ENCODE data around the gene ADGRD1.
"Not testable (repeated sequence)": the region's sequence is repeated elsewhere in the genome, so short reads cannot be mapped to it uniquely, and the experiment has no call there.

ADGRD1 gene

DNA sequence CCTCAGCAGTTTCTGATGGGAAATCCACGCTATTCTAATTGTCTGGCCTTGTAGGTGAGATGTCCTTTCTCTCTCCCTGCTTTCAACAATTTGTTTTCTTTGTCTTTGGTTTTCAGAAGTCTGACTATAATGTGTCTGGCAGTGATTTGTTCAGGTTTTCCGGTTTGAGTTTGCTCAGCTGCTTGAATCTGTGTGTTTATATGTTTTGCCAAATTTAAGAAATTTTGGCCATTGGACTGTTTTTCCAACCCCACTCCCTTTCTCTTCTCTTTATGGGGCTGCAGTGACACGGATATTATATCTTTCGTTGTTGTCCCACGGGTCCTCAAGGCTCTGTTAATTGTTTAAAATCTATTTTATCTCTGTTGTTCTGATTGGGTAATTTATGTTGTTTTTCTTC lies 105.0 kb downstream of the ADGRD1 start:
- no peak for FAIRE-seq

DNA sequence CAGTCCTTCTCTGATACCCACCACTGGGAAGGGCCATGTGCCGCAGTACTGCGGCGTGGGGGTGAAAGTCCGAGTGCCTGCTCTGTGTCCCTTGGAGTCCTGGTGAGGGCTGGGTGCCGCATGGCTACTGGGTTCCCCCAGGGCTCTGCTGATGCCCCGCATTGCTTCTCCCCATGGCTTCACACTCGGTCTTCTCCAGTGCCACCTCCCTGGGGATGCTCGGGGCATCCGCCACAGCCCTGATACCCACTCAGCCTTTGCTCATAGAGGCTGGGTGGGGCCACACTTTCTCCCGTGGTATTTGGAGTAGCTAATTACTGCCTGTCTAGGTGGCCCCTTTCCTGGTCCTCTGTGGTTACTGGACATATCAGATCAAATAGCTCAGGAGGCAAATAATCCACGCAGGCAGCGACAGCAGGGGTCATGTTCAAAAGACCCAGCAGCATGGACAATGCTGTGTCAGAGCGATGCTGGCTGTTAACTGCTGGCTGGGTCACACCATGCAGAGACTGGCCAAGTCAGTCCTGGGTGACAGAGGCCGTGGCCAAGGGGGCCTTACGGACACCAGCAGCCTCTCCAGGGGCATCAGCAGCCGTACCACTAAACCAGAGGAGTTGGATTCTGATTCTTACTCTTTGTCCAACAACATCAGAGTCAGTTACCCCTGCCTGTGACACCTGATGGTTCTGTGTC lies 106.5 kb downstream of the ADGRD1 start:
- FAIRE-seq: no peak

DNA sequence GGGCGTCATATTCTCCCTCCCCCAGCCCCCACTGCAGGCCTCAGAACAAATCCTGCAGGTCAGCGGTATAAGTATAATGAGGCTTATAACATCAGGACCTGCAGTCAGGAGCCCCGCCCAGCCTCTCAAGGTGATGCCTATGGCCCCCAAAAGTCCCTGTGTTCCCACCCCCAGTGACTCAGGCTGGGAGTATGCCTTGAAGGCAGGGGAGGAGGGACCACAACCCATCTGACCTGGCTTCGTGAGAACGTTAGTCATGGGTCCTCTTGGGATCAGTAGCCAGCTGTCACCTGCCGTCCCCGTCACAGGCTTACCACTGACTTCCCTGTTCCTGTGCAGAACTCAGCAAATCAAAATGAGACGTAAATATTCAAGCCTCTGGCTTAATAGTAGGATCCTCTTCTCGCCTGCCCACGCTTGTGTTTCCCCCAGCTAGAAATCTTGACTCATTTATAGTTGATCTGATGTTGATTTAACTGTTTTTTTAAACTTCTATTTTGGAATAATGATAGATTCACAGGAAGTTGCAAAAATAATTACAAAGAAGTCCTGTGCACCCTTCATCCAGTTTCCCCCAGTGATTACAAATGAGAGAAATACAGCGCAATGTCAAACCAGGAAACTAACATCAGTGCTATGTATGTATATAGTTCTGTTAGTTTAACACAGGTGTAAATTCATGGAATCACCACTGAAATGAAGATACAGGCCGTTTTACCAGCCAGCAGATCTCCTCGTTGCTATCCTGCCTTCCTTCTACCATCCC lies 107.5 kb downstream of the ADGRD1 start:
- no peak for FAIRE-seq

DNA sequence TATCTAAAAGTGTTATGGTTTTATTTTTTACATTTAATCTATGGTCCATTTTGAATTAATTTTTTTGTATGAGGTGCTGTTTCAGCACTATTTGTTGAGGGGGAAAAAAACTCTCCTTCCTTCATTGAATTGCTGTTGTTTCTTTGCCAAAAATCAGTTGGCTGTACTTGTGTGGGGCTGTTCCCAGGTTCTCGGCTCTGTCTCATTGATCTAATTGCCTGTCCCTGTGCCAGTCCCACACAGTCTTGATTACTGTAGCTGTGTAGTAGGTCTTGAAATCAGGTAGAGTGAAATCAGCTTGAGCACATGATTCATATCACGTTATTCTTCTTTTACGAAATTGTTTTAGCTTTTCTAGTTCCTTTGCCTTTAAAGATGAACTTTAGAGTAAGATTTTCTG lies 109.7 kb downstream of the ADGRD1 start:
- no peak for FAIRE-seq

DNA sequence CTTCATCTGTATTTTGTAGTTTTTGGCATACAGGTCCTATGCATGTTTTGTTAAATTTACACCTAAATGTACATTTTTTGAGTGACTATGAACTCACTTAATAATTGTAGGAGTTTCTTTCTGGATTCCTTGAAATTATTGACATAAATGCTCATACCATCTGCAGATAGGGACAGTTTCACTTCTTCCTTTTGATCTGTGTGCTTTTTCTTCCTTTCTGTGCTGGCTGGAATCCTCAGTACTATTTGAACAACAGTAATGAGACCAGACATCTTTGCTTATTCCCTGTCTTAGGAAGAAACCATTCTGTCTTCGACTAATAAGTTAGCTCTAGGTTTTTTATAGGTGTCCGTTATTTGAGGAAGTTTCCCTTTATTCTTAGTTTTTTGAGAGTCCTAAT lies 110.3 kb downstream of the ADGRD1 start:
- FAIRE-seq: no peak

DNA sequence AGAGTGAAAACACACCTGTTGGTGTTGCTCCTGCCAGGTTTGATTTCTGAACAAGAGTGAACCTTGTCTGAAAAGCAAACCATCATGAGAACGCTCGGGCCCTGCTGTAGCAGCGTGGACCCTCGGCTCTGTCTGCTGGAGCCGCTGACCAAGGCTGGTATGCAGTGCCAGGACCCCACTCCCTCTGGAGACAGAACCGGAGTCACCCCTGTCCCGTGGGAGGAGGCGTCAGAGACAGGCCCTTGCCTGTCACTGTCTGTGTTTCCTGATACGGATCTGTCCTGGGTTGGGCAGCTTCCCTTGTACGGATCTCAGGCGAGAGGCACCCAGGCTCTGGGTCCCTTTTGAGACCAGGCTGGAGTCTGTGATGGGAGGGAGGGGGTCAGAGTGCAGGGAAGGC lies 111.6 kb downstream of the ADGRD1 start:
- no peak for FAIRE-seq

DNA sequence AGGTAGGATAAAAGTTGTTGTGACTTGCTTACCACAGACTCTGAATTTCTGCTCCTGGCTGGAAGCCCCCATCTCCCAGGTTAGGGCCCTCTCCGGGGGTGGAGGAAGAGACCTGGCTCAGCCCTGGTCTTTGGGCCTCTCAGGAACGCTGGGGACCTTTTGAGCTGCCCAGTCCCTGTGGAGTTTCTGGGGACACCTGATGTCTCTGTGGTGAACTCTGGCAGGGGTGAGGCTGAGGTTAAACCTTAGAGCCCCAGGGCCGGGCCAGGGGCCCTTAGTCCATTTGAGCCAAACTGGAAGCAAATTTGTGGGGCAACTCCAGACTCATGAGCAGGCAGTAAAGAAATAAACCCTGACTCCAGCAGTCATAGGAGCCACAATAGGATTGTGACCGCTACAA lies 112.1 kb downstream of the ADGRD1 start:
- no peak for FAIRE-seq

DNA sequence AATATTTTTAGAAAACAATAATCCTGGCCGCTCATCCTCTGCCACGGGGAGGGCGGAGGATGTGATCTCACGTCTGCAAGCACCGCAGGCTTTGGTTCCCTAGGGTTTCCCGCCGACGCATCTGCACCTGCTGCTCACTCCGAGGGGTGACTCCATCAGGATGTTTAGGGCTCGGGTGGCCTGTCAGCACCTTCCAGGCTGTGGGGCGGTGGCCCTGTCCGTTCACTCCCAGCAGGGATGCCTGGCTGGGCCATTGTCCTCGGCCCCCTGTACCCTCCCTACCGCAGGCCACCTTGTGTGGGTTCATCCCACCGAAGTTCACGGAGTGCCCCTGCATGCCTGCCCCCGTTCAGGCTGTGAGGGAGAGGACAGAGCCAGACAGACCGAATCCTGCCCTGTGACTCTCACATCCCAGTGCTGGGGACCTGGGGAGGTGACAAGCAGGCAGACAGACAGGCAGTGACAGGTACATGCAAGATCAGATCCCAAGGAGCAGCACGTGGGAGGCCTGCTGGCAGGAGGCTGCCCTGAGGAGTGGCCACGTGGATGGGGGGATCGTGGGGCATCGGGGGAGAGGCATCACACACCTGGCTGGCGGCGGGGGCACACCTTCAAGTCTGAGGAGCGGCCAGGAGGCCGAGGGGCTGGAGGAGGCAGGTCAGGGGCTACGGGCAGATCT lies 112.6 kb downstream of the ADGRD1 start:
- FAIRE-seq: no peak

DNA sequence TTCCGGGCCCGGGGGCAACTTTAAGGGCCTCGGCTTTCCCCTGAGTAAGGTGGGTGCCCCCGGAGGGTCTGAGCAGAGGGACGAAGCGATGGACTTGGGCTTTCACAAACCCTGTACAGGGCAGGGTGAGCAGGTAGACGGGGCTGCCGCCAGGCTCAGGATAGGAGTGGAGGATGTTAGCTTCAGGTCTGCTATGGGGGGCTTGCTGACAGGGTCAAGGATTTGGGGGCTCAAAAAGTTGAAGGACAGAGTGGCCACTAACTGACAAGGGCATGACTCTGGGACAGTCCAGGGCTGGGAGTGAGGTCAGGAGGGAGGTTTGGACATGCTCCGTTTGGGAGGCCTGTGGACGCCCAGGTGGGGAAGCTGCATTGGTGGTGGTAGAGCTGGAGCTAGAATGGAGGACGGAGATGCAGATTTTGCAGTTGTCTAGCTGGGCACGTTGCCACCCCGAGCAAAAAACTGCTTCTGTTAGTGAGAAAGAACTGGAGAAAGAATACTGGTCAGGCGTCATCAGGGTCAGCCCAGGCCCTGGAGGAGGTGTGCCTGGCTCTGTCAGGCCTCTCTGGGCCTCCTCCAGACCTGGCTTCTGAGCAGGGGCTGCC lies 113.3 kb downstream of the ADGRD1 start:
- no peak for FAIRE-seq

DNA sequence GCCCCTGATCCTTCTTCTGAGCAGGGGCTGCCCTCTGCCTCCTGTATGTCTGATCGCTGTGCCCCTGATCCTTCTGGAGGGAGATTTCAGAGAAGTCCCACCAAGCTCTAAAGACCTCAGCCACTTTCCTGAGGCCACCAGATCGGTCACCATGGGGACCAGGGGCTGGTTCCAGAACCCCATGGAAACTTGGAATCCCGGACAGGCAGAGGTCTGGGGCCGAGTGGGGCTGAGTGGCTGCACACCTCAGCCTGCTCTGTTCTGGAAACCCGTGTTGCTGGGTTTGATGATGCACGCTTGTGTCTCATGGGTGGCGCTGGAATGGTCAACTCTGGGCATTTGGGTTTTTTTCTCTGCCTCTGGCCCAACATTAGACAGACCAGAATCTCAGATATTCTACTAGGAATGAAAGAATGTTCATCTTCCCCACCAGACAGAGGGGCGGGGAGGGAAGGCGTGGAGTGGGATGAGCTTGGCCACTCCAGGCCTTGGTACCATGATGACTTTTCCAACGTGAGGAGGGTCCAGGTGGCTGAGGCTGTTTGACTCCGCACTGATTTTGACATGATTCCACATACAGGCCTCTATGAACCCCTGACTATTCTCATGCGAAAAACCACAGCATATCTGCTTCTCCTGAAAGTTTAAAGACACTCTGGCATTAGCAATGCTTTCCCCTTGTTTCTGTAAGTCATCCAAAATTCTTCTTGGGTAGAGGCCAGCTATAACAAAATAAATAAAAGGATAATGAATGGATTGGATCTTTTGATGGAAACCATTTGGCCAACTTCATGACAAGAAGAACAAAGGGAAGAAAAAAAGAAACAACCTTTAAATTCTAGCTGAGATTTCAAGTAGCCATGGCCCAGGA lies 114.5 kb downstream of the ADGRD1 start:
- FAIRE-seq: no peak

DNA sequence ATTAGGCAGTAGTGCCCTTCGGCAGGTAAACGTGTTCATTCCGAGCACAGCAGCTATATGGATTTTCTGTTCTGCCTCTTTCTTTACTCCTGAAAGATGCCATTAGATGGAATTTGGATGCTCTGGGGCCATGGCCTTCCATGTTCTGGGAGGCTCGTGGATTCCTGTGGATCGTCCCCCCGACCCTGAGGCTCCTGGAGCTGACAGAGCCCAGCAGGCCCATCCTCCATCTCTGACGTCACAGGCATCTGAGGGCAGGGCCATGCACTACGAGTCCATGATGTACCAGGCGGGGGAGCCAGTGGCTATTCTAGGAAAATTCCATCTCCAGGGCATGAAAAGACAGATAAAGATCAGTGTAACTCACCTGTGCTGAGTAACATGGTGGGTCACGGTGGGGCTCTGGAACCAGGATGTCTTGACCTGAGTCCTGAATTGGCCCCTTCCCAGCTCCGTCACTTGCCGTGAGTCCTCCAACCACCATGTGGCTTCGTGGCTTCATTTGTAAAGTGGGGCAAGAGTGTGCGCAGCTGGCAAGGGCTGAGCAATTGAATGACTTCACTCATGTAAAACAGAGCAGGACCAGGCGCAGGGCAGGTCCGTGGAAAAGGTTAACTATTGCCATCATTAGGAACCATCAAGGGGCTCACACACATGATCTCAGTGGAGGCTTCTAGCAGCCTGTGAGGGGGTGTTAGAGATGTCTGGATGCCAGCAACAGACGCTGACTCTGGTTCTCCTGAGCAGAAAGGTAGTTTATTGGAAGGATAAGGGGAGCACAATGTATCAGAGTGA lies 115.4 kb downstream of the ADGRD1 start:
- FAIRE-seq: not testable (repeated sequence)

DNA sequence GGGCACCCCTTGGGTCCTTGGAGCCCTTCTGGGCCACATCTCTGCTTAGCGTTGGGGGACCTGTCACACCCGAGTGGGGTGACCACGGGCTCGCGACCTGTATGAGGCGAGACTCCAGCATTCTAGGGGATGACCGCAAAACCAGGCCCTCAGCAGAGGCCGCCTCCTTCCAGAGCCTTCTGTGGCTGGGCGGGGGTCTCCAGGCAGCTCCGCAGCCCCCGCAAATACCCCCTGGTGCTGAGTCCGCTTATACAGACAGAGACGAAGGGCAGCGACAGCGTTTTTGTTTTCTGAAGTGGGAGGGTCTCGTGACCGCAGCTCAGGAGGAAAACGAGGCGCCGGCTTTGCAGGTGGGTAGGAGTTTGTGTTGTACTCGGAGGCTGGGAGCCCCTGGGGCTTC lies 116.4 kb downstream of the ADGRD1 start:
- FAIRE-seq: not testable (repeated sequence)

DNA sequence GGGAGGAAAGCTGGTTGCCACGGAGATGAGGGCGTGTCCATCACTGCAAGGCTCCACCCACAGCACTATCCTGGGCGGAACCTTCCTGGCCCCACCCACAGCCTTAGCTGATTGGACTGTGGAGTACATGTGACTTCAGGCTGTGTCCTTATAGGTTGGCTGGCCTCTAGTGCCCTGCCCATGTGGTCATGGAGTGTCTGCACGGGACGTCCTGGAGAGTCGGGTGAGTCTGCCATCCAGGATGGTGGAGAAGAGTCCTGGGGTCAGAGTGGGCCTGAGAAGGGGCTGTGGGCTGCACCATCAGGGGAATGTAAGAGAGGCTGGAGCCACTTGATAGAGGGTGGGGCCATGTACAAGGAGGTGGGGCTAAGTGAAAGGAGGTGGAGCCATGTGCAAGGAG lies 117.0 kb downstream of the ADGRD1 start:
- not testable (repeated sequence) for FAIRE-seq

DNA sequence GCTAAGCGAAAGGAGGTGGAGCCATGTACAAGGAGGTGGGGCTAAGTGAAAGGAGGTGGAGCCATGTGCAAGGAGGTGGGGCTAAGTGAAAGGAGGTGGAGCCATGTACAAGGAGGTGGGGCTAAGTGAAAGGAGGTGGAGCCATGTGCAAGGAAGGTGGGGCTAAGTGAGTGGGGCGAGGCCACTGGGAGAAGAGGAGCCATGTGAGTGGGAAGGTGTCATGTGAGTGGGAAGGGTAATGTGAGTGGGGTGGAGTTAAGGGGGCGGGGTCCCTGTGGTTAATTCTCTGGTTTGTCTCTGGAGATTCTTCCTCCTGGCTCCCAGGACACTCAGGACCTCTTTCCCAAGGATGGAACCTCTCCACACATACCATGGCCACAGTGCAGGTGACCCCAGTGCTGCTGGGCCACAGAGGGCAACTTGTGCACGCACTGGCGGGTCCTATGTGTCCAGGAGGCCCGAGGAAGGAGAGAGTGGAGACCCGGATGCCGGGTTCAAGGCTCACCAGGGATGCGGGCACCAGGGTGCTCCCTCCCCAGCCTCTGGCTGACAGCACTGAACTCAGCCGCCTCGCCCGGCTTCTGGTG lies 117.6 kb downstream of the ADGRD1 start:
- FAIRE-seq: not testable (repeated sequence)

DNA sequence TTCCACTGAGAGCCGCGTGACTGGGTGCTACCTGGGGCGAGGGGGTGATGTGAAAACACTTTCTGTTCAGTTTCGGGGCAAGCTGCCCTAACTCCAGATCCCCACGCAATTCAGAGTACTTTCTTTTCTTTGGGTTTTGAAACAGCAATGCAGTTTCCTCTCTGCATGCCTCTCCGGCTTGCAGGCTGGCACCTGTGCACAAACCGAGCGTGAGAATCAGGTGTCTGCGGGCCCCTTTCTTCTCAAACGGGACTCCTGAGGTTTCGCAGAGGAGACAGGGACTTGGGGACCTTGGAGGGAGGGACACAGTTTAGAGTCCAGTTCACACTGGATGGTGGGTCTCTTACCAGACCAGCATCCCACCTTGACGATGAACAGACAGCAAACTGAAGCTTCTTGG lies 118.2 kb downstream of the ADGRD1 start:
- not testable (repeated sequence) for FAIRE-seq

DNA sequence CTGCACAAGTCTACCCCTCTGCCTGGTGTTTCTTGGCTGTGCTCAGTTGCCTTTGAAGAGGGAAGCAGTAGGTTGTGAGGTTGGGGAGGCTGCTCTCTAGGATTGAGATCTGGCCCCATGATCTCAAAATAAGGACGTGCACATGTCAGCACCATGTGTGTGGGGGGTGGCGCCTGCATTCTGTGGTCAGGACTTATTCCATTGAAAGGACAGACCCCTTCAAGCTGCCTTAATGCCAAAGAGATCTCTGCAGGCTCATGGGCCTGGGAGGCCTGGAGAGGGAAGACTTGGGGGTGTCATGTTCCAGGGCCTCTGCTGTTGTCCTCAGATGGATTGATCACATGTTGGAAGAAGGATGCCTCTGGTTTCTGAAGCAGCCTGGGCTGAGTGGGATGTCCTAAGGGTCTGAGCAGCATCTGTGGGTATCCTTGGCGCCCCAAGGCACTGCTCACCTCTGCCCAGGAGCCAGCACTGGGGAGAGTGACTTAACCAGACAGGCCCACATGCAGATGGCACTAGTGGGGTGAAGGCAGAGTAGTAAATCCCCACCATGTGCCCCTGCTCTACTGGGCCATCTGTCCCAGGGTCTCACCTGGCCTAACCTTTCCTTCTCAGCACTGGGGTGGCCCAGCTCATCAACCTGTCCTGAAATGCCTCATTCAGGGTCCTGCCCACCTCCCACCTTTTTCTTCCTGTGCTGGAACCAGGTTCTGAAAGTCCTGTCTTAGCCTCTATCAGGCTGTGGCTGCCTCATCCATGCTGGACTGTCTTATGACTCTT lies 118.9 kb downstream of the ADGRD1 start:
- no peak for FAIRE-seq

DNA sequence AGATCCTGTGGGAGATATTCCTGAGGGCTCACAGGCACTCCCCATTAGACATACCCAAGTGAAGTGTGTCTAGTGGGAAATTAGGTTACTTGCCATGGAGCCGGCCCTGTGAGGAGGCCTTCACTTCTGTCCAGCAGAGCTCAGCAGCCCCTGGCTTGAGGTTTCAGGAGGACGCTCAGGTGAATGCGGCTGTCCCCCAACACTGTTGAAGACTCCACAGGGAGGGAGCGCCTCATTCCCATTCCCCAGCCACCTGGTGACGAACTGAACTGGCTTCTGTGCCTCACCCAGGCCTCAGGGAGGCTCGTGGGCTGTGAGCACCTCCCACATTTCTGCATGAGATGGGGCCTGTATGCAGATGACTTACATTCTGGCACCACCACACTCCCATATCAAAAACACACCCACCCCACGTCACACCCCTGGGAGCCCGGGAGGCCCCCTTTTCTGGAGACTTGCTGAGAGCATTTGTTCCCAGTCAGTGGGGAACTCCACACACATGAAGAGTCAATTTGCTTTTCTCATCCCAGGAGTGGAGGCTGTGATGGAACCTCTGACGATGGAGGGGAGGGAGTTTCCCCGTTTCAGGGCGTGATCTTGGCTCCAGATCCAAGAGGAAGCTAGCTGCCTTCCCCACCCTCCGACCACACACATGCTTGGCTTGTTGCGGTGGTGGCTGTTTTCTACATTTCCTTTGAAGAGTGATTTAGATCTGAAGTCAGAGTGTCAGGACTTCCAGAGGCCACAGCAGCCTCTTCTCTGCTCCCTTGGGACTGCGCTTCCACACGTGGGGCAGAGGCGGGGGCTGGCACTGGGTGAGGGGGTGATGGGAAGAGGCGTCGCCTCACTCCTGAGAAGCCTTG lies 120.7 kb downstream of the ADGRD1 start:
- no peak for FAIRE-seq

DNA sequence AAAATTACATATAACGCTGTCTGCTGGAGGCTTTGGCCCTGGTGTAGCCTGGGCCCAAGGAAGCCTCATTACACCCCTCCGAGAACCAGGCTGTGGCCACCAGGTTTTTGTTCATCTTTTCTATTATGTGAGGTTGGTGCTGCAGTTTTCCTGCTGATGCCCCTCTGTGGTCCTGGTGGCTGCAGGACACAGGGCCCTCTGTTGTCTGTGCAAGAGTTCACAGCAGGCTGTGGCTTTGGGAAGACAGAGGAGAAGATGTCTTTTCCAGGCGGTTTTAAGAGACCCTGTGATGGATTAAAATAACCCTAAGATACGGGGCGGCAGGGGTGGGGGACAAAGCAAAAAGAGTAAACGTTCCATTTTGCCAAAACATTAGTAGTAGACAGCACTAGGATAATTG lies 121.5 kb downstream of the ADGRD1 start:
- FAIRE-seq: no peak

DNA sequence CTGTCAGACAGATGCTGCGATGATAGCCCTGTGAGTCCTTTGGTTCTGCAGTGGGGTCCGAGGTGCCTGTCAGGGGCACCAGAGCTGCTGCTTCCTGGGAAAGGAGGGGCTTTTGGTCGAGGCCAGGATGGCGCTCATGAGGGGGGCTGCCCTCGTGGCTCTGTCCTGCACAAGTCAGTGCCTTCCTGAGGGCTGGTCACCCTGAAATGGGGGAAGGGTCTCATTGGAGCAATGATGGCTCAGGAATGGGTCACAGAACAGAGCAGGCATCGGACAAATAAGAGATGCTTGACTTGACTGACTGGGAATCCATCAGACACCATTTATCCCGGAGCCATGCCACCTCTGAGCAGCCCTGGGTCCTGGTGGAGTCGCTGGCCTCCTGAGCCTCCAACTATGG lies 121.9 kb downstream of the ADGRD1 start:
- FAIRE-seq: no peak
